Vagina (tissue), 2 donors: Measurements from ENCODE around the gene AGFG1. TPM values are rescaled to one million over a fixed set of nuclear protein-coding genes. Genes with fewer than 3 reads are reported as not detected.

Experiments used
- DNase-seq, 2 donors: peaks; one replicate each; pipeline ENCODE4 v3.0.0-alpha.2; 2017; ENCODE audit errors: extremely low spot score in 2 of 2
- H3K27ac ChIP-seq: fragments of 200-600 bp; sonication (generic); one replicate; pipeline ENCODE4 v1.5.1; 2019
- H3K27me3 ChIP-seq: fragments of 200-600 bp; sonication (generic); one replicate; pipeline ENCODE4 v1.5.1; 2019
- H3K36me3 ChIP-seq, 2 donors: fragments of 200-600 bp; sonication (generic); one replicate each; pipeline ENCODE4 v1.5.1; 2017 to 2019
- H3K4me1 ChIP-seq: fragments of 200-600 bp; sonication (generic); one replicate; pipeline ENCODE4 v1.5.1; 2019
- H3K4me3 ChIP-seq, 2 donors: fragments of 200-600 bp; sonication (generic); 1 replicate in 1 of 2; 2 replicates in 1 of 2; pipeline ENCODE4 v1.5.1; 2016 to 2019
- H3K9me3 ChIP-seq: fragments of 200-600 bp; sonication (generic); one replicate; pipeline ENCODE4 v1.5.1; 2019
- POLR2A ChIP-seq, 2 donors: fragments of 450-650 bp; IDR thresholded peaks; one replicate each; pipeline ENCODE4 v1.6.1; 2017; ENCODE audit warnings: antibody characterized with exemption in 2 of 2, mild to moderate bottlenecking in 2 of 2, moderate library complexity in 2 of 2
- POLR2AphosphoS5 ChIP-seq, 2 donors: sonication (generic); formaldehyde crosslinking; IDR thresholded peaks; one replicate each; pipeline ENCODE4 v1.9.0; 2017; ENCODE audit warnings: antibody characterized with exemption in 2 of 2, mild to moderate bottlenecking in 2 of 2, low read depth in 1 of 2; ENCODE audit not compliant: insufficient read depth in 1 of 2
- intact Hi-C: fragments of 100-400 bp; cut with DNase I; formaldehyde crosslinking; loops from one replicate; pipeline ENCODE4 v1.15.1; 2023
- total RNA-seq: library from RNA; depleted of rRNA; stranded (reverse); fragments of >200 nt; gene quantifications from one replicate; pipeline ENCODE4 v1.2.3, GENCODE V29; 2016
- TF ChIP-seq, protein P1 (sequence below), 3 experiments: fragments of 450-650 bp in 2 of 3; fragments of 200-600 bp in 1 of 3; sonication (generic) in 1 of 3; IDR thresholded peaks; one replicate each; pipeline ENCODE4 v1.5.1; 2017 to 2019; ENCODE audit warnings: antibody characterized with exemption in 3 of 3, mild to moderate bottlenecking in 2 of 3, moderate library complexity in 2 of 3

The AGFG1 gene
- 53.3 TPM for total RNA-seq

- H3K9me3 ChIP-seq = no peaks in the 10 kb centered on the region
- TF ChIP-seq POLR2AphosphoS5 (IDR thresholded peaks at IDR 0.05; ENCODE audit: insufficient read depth in 1 of 2, low read depth in 1 of 2) (peak; percentile 52 to 67), POLR2A (IDR thresholded peaks at IDR 0.05) (peak in 1 of 2 donors; percentile 43)
- TF ChIP-seq, protein P1, sequence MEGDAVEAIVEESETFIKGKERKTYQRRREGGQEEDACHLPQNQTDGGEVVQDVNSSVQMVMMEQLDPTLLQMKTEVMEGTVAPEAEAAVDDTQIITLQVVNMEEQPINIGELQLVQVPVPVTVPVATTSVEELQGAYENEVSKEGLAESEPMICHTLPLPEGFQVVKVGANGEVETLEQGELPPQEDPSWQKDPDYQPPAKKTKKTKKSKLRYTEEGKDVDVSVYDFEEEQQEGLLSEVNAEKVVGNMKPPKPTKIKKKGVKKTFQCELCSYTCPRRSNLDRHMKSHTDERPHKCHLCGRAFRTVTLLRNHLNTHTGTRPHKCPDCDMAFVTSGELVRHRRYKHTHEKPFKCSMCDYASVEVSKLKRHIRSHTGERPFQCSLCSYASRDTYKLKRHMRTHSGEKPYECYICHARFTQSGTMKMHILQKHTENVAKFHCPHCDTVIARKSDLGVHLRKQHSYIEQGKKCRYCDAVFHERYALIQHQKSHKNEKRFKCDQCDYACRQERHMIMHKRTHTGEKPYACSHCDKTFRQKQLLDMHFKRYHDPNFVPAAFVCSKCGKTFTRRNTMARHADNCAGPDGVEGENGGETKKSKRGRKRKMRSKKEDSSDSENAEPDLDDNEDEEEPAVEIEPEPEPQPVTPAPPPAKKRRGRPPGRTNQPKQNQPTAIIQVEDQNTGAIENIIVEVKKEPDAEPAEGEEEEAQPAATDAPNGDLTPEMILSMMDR (IDR thresholded peaks at IDR 0.05) = peak; percentile 89 to 95 (median 89)
- peak within 1 kb of the TSS; percentile 81 to 100 for H3K4me3 ChIP-seq
- peak within 1 kb of the TSS; percentile 86 for H3K27ac ChIP-seq
- DNase-seq = no peak
- no peaks in the 10 kb centered on the region for H3K36me3 ChIP-seq
- no peaks in the 10 kb centered on the region for H3K27me3 ChIP-seq
- intact Hi-C loops = no loop called here
- H3K4me1 ChIP-seq = peaks cover 44% of the 10 kb centered on the region
These were observed at the start of gene AGFG1 for GRCh38 chr2:227471924-227472264. Gene AGFG1 (plus strand): TSS chr2:227472156. CDS start chr2:227472422, 266 bp downstream.

DNA sequence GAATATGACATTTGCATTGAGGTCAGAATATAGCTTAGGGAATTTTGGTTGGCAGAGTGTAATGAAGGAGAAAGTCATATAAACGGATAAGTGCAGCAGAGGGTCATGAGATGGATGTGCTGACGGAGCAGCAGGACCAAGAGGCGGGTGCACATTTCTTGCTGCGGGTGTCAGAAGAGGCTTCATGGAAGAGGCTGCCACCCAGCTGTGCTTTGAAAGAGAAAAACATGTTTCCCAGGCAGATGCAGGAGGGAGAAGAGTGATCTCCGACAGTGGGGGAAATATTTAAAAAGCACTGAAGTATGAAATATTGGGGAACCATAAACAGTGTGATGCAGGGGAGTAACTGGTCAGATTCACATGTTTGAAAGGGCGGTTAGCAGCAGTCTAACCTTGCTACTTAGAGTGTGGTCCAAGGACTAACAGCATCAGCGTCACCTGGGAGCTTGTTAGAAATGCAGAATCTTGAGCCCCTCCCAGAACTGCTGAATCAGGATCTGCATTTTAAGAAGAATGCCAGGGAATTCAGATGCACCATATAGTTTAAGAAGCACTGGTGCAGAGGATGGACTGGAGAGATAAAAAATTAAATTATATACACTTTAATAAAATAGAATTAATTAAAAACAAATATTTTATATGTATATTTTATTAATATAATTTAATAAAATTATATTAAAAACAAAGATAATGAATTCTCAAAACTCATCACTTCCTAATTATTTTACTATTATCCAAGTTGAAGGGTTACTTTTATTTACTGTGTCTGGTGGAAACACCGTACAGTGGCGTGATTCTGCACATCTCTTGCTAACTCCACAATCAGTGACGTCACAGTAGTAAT lies 48.1 kb upstream of the AGFG1 start:
- H3K4me1 ChIP-seq = no peaks in the 10 kb centered on the region
- H3K4me3 ChIP-seq = no peak overlapping the region
- DNase-seq = no peak
- no peaks in the 10 kb centered on the region for H3K36me3 ChIP-seq
- TF ChIP-seq POLR2AphosphoS5 (IDR thresholded peaks at IDR 0.05; ENCODE audit: insufficient read depth in 1 of 2, low read depth in 1 of 2) = no peak
- TF ChIP-seq, protein P1 (IDR thresholded peaks at IDR 0.05) = no peak
- no peak for TF ChIP-seq POLR2A (IDR thresholded peaks at IDR 0.05)
- no peak overlapping the region for H3K27ac ChIP-seq
- H3K9me3 ChIP-seq = no peaks in the 10 kb centered on the region
- intact Hi-C loops = no loop called here
- H3K27me3 ChIP-seq = no peaks in the 10 kb centered on the region

GRCh38 chr2:227428731-227429285 lies 43.1 kb upstream of the AGFG1 start:
- peaks cover 9% of the 10 kb centered on the region for H3K9me3 ChIP-seq
- H3K4me3 ChIP-seq = no peak overlapping the region
- intact Hi-C loops = no loop called here
- no peaks in the 10 kb centered on the region for H3K36me3 ChIP-seq
- no peak overlapping the region for H3K27ac ChIP-seq
- TF ChIP-seq, protein P1 (IDR thresholded peaks at IDR 0.05) = no peak
- no peak for TF ChIP-seq POLR2AphosphoS5 (IDR thresholded peaks at IDR 0.05; ENCODE audit: insufficient read depth in 1 of 2, low read depth in 1 of 2)
- no peak for TF ChIP-seq POLR2A (IDR thresholded peaks at IDR 0.05)
- no peaks in the 10 kb centered on the region for H3K4me1 ChIP-seq
- no peak for DNase-seq
- no peaks in the 10 kb centered on the region for H3K27me3 ChIP-seq

DNA sequence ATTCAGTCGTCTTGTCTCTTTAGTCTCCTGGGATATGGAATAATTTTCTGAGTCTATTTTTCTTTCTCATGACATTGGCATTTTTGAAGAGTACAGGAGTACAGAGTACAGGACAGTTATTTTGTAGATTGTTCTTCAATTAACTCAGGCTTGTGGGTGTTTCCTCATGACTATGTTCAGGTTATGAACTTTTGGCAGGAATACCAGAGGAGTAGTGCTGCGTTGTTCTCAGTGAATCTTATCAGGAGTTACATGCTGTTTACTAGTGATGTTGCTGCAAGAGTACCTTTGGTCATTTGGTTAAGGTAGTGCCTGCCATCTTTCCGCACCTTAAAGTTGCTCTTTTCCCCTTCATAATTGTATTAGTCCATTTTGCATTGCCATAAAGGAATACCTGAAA lies 41.3 kb upstream of the AGFG1 start:
- H3K27ac ChIP-seq = no peak overlapping the region
- intact Hi-C loops = loop anchor here (10.0 kb wide), 1 partner anchor 1586 kb away; no protein-coding TSS in a partner anchor

More for the DNA sequence above, 41.3 kb upstream of the AGFG1 start:
- TF ChIP-seq, protein P1 (IDR thresholded peaks at IDR 0.05) = no peak
- no peak for DNase-seq
- no peaks in the 10 kb centered on the region for H3K27me3 ChIP-seq
- no peak overlapping the region for H3K4me3 ChIP-seq
- no peaks in the 10 kb centered on the region for H3K36me3 ChIP-seq
- H3K4me1 ChIP-seq = no peaks in the 10 kb centered on the region
- peaks cover 9% of the 10 kb centered on the region for H3K9me3 ChIP-seq
